NCI-H2196 treated with DMSO at 0.1 percent for 48 hours (cell line): ENCODE measurements around the gene SDF2.

ENCODE experiments used
- DNase-seq: peaks from one replicate; lab custom pipeline; 2025; ENCODE audit not compliant: unreplicated experiment; lab: John Stamatoyannopoulos, UW

SDF2 gene

GRCh38 chr17:28661635-28662526, at the start of gene SDF2, which contains the start of gene SUPT6H:
Gene SDF2, minus strand, starts transcription at chr17:28661906. Its CDS starts 30 bp downstream, at chr17:28661876.
Gene SUPT6H, plus strand, starts transcription at chr17:28662205. Its CDS starts 11,197 bp downstream, at chr17:28673402.
- peak; percentile 70 for DNase-seq

- DNase-seq, result peak; percentile 66
Measured at GRCh38 chr17:28710861-28711722, 49.4 kb upstream of the SDF2 start.

DNA sequence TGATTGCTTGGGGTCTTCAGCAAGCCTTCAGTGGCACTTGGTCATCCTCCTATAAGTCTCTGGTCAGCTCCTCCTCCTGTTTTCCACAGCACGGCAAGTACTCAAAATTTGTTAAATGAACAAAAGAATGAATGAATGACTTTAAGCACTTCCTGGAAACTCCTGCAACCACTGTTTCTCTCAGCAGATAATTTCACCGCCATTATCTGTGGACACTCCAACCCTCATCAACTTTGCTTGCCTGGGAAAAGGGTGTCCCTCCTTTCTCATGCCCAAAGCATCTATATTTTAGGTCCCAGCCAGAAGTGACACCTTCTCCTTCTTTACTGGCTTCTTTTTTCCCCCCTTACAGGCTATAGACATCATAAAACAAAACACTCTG, 45.6 kb upstream of the SDF2 start:
- DNase-seq, result no peak

DNA sequence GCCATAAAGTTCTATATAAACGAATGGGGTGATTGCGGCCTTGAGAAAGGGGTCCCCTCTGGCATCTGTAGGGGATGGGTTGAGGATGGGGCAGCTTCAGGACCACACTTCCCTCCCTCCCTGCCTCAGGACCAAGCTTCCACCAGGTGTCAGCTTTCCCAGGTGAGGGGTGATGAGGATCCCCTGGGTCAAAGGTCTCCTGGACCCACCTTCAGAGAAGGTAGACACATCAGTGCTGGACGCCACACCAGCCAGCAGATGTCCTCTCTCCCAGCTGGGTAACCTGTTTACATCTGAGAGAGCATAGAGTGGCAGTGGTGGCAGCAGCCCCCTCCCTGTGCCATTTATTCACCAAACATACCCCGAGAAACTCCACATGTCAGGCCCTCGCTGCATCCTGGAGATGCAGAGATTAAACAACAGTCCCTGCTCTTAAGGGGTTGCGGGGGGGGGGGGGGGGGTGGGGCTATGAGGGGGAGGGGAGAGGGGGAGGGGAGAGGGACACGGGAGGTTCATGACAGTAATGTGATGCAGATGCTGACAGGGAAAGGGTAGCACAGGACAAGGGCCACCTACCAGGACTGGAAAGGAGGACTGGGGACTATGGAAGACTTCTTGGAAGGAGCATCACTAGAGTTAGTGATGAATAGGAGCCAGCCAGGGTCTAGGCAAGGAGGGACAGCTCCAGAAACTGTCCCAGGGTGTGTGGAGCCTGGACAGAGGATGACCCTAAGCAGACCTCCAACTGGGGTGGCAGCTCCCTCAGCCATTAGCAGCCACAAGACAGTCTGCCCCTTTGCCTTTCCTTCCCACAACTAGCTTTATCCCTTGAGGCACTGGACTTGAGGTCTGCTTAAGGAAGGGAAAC, 45.0 kb upstream of the SDF2 start:
- no peak for DNase-seq

GRCh38 chr17:28705728-28706334, 44.1 kb upstream of the SDF2 start:
- no peak for DNase-seq

DNA sequence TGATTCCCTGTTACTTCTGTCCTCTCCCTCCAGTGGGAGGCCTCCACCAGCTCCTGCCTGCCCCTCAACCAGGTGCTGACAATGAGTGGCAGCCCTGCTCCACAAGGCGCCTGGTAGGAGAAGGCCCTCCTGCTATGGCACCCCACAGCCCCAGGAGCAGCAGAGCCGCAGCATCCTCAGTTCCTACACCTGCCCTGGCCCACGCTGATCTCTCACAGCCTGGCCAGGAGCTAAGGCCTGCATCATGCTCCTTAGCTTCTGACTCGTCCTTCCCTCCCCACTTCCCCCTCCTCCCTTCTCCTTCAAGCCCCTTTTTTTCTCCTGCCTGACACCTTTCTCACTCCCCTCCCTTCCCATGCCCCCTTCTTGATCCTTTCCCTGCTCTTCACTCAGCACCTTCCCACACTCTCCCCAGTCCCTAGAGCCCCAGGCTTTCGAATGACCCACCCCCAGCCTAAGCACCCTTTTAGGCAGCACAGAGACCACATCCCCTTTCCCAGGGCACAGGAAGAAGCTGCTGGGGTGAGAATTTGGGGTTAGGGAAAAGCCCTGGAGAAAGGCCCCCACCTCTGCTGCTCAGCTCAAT, 43.5 kb upstream of the SDF2 start:
- DNase-seq, result no peak

DNA sequence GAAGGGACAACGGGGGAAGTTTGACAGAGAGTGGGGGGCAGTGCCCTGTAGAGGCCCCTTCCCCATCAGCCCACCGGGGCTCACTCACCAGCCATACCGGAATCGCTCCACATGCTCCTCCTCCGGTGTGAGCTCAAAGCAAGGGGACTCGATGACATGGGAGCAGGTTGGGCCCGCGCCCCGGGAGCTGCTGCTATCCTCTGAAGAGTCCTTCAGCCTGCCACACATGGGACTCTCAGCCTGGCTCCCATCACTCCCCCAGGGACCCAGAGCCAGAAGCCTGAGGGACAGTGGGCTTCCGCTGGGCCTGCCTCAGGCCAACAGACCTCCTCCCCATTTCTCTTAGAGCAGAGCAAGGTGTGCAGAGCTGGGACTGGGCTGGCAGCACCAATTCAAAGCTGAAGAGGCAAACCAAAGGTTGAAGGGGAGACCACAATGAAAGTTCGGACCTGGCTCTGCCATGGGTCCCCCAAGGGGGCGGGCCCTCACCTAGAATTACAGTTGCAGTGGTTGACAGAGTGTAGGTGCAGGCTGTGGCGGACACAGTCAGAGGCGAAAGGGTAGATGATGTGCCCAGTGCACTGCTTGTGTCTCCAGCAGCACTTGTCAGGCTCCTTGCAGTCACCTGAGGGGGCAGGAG, 42.6 kb upstream of the SDF2 start:
- no peak for DNase-seq

DNA sequence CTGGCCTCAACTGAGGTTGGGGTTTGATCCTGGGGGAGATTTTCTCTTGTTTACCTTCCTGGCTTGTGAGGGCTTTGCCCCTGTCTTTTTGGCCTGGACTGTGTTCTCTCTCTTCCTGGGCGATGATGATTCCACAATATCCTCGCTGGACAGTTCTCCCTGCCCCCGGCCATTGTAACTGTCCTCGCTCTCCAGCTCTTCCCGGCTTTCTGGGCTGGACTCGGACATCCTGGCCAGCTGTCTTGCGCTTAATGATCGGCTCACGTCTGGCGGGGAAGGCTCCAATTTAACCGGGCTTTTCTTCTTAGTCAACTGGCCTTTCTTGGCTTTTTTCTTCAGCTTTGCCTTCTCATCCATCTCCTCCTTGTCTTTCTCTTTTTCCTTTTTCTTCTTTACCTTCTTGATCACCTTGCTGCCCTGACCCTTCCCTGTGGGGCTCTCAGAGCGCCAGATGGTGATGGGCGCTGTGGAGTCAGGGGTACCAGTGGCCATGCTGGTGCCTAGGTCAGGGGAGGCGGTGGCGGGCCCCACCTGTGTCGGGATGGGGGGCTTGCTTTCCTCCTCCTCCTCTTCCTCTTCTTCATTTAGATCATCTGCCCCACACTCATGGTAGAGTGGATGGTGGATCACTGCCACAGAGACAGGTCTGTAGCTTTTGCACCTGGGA, 42.0 kb upstream of the SDF2 start:
- DNase-seq, result no peak

DNA sequence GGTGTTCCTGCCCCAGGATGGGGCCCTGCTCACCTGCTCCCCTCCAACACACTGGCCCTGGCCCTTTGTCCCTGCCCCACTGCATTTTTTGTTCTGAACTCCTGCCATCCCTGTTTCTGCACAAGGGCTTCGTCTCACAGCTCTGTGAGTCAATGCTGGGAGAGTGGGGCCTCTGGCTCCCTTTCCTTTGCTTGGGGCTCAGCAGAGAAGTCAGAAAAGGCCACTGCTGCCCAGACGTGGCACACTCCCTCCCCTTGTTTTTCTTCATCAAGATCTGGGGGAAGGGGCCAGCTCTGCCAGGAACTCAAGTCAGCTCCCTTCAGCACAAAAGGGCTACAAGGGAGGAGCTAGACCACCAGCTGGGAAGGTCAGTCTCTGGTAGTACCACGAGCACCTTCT, 41.0 kb upstream of the SDF2 start:
- DNase-seq, result no peak

DNA sequence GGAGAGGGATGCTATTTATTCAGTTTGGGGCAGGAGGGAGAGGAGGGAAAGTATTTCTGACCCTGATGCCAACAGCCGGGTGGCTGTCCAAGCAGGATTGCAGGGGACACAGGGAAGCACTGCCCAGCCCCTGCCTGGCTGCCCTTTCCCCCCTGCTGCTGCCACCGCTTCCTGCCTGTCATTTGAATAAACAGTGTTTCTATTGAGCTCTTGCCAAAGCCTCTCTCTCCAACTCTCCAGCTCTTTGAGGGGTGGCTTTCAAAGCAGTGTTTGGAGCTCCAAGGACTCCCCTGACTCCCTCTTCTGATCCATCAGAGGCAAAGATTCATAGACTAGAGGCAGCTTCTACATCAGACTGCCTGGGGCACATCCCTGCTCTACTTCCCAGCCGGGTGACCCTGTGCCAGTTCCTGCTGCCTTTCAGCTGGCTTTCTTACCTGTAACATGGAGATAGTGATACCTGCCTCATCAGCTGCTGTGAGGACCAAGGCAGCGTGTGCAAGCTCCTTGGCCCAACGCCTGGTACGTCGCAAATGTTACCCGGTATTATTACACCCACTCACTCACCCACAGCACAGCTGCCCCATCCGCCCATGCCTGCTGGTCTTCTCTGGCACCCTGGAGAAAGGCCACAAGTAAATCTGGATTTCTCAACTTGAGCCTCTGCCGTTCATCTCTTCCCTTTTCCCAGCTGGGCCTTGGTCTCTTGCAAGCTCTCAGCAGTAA, 40.5 kb upstream of the SDF2 start:
- peak; percentile 30 for DNase-seq

- peak; percentile 6 for DNase-seq
Measured at GRCh38 chr17:28700830-28701492, 39.3 kb upstream of the SDF2 start.

DNA sequence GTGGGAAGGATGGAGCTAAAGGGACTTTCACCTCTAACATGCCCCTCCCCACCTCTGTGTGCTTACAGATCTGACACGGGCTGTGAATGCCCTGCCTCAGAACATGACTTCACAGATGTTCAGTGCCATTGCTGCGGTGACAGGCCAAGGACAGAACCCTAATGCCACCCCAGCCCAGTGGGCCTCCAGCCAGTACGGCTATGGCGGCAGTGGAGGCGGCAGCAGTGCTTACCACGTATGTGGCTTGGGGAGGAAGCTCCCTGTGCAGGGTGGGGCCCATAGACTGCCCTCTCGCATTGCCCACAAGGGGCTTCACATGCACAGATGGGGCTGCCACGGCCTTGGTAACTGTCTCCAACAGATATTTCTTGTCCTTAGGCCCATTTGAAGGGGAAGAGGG, 38.6 kb upstream of the SDF2 start:
- DNase-seq, result no peak

- no peak for DNase-seq
Measured at GRCh38 chr17:28698253-28698941, 36.7 kb upstream of the SDF2 start.

DNA sequence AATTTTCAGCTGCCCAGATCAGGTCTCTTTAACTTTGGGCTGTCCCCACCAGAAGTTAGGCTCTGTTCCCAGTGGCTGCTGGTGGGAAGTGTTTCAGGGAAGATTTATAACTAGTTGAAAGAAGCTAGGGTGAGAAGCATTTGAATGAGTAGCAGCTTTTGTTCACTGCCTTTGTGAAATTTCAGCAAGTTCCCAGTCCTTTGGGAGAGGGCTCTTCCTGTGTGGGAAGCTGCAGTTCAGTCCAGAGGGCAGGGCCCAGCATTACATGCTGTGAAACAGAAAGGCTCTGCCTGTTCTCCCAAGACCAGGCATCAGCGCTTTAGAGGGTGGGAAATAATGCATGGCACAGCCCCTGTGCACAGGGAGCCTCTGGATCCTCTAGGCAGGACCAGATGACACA, 32.2 kb upstream of the SDF2 start:
- no peak for DNase-seq

DNA sequence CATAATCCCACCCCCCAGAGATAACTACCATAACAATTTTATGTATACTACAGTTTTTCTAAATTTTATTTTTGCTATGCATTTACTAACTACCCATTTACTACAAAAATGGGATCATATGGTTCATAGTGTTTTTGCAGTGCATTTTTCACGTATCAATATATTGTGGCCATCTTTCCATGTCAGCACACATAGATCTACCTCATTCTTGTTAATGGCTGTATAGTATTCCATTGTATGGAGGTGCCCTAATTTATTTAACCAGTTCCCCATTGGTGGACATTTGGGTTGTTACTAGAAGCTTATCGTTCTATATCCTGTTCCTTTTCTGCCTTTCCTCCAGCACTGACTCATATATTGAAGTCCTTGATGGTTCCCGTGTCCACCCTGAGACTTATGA, 27.3 kb upstream of the SDF2 start:
- no peak for DNase-seq

- no peak for DNase-seq
Measured at GRCh38 chr17:28688481-28688880, 26.8 kb upstream of the SDF2 start.

DNA sequence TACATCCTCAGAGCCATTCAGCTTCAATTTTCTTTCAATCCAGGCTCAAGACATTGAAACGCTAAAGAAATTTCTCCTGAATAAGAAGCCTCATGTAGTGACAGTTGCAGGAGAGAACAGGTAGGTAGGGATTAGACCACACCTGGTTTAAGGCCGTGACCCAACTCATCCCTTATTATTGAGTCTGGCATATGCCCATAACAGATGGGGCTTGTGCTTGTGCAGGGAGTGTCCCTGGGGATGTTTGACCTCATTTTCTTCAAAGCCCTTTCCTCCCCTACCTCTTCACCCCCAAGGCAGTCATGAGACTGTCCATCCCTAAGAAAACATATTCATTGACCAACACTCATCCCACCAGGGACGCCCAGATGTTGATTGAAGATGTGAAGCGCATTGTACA, 24.6 kb upstream of the SDF2 start:
- DNase-seq, result no peak
